ENCODE measurements around the gene STRIP2.

STRIP2 gene

GRCh38 chr7:129482781-129483180 lies 48.5 kb downstream of the STRIP2 start:
- in situ Hi-C loops (cut with HindIII; ENCODE audit: low sequenced_read_pairs): no loop called here
- TF ChIP-seq, protein P1, sequence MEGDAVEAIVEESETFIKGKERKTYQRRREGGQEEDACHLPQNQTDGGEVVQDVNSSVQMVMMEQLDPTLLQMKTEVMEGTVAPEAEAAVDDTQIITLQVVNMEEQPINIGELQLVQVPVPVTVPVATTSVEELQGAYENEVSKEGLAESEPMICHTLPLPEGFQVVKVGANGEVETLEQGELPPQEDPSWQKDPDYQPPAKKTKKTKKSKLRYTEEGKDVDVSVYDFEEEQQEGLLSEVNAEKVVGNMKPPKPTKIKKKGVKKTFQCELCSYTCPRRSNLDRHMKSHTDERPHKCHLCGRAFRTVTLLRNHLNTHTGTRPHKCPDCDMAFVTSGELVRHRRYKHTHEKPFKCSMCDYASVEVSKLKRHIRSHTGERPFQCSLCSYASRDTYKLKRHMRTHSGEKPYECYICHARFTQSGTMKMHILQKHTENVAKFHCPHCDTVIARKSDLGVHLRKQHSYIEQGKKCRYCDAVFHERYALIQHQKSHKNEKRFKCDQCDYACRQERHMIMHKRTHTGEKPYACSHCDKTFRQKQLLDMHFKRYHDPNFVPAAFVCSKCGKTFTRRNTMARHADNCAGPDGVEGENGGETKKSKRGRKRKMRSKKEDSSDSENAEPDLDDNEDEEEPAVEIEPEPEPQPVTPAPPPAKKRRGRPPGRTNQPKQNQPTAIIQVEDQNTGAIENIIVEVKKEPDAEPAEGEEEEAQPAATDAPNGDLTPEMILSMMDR (IDR thresholded peaks at IDR 0.05; ENCODE audit: low read depth, low read length, missing control alignments): no peak
- no peak overlapping the region for H3K4me3 ChIP-seq (ENCODE audit: low read depth, low read length)
- DNase-seq (ENCODE audit: low read depth): no peak

- DNase-seq (ENCODE audit: low read depth): peak; percentile 87
- in situ Hi-C loops (cut with HindIII; ENCODE audit: low sequenced_read_pairs): no loop called here
- H3K4me3 ChIP-seq (ENCODE audit: low read depth, low read length): no peak overlapping the region
- TF ChIP-seq, protein P1 (IDR thresholded peaks at IDR 0.05; ENCODE audit: low read depth, low read length, missing control alignments): no peak
These were observed 55.3 kb downstream of the STRIP2 start for GRCh38 chr7:129489491-129489890.

- DNase-seq (ENCODE audit: low read depth): no peak
- in situ Hi-C loops (cut with HindIII; ENCODE audit: low sequenced_read_pairs): no loop called here
- H3K4me3 ChIP-seq (ENCODE audit: low read depth, low read length): no peak overlapping the region
- TF ChIP-seq, protein P1 (IDR thresholded peaks at IDR 0.05; ENCODE audit: low read depth, low read length, missing control alignments): no peak
These were observed 58.2 kb downstream of the STRIP2 start for GRCh38 chr7:129492391-129492790.

DNA sequence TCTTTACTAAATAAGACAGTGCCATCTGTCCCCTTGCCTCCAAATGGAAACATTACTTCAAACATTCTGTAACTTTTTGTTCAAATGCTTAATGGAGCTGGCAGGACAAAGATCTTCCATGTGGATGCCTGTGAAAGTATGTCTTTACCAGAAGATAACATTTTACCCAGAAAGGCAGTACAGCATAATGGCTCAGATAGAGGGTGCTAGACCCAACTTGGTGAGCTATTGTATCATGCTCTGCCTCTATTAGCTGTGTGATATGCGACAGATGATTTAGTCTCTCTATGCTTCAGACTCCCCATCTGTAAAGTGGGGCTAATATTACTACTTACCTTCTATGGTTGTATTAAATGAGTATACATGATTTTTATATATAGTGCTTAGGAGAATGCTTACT lies 59.3 kb downstream of the STRIP2 start:
- H3K4me3 ChIP-seq (ENCODE audit: low read depth, low read length): no peak overlapping the region
- in situ Hi-C loops (cut with HindIII; ENCODE audit: low sequenced_read_pairs): no loop called here
- TF ChIP-seq, protein P1 (IDR thresholded peaks at IDR 0.05; ENCODE audit: low read depth, low read length, missing control alignments): peak; percentile 24
- DNase-seq (ENCODE audit: low read depth): no peak

DNA sequence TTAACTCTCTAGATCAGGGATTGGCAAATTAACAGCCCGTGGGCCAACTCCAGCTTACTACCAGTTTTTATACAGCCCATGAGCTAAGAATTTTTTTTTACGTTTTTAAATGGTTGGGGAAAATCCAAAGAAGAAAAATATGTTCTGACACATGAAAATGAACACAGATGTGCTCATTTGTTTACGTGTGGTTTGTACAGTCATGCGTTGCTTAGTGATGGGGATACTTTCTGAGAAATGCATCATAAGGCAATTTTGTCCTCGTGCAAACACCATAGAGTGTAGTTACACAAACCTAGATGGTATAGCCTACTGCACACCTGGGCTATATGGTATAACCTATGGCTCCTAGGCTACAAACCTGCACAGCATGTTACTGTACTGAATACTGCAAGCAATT lies 59.8 kb downstream of the STRIP2 start:
- no peak overlapping the region for H3K4me3 ChIP-seq (ENCODE audit: low read depth, low read length)
- TF ChIP-seq, protein P1 (IDR thresholded peaks at IDR 0.05; ENCODE audit: low read depth, low read length, missing control alignments): no peak
- in situ Hi-C loops (cut with HindIII; ENCODE audit: low sequenced_read_pairs): no loop called here
- peak; percentile 79 for DNase-seq (ENCODE audit: low read depth)

DNA sequence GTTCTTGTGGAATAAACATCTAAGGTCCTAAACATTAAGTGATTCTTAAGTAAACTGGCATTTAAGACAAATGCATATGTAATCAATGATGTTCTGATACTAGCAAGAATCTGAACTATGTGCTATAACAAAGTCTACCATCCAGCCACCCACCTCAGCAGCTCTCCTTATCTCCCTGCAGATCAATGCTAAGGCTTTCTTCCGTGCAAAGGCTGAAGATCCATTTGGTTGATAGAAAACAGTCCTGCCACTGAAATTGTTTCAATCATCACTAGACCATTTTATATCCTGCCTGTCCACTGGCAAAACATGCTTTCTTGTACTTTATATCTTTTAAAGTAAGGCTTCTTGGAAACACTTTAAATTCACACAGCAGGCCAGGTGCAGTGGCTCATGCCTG lies 61.8 kb downstream of the STRIP2 start:
- TF ChIP-seq, protein P1 (IDR thresholded peaks at IDR 0.05; ENCODE audit: low read depth, low read length, missing control alignments): no peak
- no peak overlapping the region for H3K4me3 ChIP-seq (ENCODE audit: low read depth, low read length)
- no peak for DNase-seq (ENCODE audit: low read depth)
- in situ Hi-C loops (cut with HindIII; ENCODE audit: low sequenced_read_pairs): no loop called here

DNA sequence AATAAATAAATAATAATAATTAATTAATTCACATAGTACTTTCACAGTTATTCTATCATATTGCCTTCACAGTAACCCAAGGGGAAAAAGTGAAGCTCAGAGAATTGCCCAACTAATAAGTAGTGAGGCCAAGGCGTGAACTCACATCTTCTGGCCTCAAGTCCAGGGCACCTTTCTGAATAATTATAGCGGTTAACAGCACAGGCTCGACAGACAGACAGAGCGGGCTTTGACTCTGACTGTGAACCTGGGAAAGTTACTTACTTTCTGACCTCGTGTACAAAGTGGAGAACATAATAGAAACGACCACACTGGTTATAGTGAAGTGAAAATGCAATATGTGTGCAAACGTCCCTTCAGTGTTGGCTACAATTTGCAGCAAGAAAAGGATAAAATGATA lies 62.4 kb downstream of the STRIP2 start:
- in situ Hi-C loops (cut with HindIII; ENCODE audit: low sequenced_read_pairs): no loop called here
- TF ChIP-seq, protein P1 (IDR thresholded peaks at IDR 0.05; ENCODE audit: low read depth, low read length, missing control alignments): no peak
- no peak overlapping the region for H3K4me3 ChIP-seq (ENCODE audit: low read depth, low read length)
- no peak for DNase-seq (ENCODE audit: low read depth)

All from astrocyte of the cerebellum (primary cell).